NK-92 treated with Interleukin-12 subunit alpha and Interleukin-12 subunit beta, amount 100 ng/mL, for 24 hours (cell line): ENCODE results near the gene FUT7.
"Not testable (repeated sequence)": the region's sequence is repeated elsewhere in the genome, so short reads cannot be mapped to it uniquely, and the experiment has no call there.

ENCODE experiments used
- DNase-seq: peaks from one replicate; lab custom pipeline; 2025; lab: John Stamatoyannopoulos, UW

Gene FUT7

DNA sequence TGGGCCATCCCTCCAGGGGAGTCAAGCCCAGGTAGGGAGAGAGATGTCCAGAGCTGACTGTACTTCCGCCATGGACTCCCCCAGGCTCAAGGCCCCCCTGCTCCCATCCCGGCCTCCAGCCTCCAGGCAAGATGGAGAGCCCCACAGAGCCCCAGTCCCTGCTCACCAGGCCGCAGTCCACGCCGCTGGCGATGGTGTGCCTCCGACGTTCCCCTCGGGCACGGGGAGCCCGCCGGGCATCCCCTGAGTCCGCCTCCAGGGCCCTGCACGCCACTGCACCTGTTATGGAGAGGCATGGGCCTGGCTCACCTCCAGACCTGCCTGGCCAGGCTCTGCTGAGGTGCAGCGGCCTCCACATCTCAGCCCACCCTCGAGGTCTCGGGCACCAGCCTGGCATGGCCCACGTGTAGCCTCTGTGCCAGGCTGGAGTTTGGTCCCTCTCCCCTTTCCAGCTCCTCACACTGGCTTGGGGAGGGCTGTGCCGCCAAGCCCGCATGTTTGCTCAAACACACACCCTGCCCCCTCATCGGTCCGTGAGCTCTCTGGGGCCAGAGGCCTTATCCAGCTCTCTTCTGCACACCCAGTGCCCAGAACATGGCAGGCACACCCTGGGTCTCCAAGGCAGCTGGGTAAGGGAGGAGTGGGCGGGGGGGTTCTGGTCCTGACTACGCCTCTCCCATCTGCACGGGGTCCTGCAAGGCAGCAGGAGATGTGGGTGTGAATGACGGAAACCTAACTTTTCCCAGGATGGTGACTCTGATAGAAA is 34.4 kb upstream of the FUT7 start:
- DNase-seq = no peak

DNA sequence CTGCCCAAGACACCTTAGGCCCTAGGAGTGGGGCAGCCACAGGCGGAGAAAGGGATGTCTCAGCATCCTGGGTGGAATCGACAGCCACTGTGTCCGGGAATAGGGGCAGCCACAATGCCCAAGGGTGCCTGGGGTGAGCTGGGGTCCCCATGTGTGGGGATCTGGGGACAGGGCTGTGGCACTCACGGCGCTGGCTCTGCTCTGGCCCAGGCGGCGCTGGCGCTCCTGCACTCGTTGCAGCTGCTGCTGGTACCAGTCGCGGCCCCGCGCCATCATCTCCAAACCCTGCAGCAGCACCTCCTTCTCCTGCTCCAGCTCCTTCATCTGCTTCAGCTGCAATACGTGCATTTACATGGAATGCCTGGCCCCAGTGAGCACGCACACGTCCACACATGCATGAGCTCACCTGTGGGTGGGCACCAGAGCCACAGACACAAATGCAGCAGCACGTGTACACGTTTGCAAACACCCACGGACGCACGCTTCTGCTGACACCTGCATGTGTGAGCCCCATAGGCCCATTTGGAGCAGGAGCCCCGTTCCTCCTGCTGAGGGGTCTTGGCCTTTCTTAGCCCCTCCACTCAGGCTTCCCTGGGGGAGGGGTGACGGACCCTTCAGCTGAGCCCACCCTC is 33.6 kb upstream of the FUT7 start:
- DNase-seq = no peak

DNA sequence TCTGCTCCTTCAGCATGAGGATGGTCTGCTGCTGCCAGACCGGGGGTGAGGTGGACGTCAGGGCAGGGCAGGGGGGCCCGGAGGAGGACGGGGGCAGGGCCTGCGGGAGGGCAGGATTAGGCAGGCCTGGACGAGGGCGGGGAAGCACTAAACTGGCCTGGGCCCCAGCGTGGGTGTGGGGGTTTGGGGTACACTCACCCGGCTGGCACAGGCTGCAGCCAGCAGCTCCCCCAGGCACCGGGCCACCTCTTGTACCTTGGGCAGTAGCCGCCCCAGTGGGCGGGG is 32.9 kb upstream of the FUT7 start:
- no peak for DNase-seq

DNA sequence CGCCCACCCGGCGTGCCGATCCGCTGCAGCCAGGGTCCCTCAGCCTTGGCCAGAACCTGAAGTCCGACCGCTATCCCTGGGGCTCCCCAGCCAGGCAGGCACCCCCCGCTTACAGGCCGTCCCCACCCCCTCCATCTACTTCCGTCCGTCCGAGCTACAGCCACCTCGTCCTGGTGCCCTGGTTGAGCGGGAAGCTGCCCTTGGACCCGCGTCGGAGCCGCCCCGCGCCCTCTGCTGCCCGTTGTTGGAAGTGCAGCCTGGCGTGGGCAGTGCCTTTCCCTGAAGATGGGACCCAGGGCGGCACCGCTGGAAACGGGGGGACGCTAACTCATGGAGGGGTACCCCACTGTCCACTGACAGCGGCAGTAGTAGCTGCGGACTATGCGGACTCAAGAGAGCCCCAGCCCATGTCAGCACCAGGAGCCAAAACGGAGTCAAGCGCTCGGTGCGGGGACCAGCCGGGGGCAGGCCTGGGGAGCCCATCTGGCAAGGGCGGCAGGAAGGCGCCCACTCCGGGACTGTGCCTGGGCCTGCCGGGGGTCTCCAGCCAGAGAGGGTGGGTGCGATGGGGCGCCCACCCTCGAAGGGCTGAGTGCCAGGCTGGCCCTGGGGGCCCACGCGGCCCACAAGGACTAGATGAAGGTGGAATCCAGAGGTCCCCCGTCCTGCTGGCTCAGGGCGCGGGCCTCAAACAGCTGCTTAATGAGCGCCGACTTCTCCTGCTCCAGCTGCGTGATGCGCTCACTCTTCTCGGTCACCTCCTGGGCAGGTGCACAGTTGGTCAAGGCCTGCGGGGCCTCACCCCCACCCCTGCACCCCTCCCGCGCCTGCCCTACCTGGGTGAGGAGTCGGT is 32.4 kb upstream of the FUT7 start:
- no peak for DNase-seq

DNA sequence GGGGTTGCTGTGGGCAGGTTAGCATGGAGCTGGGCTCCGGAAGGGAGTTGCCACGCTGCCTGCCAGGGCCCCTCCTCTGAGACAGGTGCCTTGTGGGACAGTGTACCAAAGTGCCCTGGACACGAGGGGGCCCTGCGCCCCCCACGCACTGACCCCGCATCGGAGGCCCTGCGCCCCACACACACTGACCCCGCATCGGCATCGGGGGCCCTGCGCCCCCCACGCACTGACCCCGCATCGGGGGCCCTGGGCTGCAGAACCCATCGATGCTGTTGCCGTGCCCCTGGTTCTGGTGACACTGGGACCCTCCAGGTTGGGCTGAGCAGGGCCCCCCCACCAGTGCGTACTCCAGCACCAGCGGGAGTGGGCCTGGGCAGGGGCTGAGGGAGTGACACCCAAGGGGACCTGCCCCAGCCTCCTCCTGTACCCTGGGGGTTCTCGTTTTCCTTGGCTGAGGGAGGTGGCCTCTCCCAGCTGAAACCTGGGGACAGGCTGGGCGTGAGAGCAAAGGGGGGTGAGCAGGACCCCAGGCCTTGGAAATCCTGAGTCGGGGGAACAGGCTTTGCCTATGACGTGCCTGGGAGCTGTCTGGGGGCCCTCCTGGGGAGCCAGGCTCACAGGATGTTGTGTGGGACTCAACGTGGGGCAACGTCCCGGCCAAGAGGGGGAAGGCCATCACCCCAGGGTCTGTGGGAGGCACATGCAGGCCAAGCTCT is 31.6 kb upstream of the FUT7 start:
- DNase-seq = no peak

DNA sequence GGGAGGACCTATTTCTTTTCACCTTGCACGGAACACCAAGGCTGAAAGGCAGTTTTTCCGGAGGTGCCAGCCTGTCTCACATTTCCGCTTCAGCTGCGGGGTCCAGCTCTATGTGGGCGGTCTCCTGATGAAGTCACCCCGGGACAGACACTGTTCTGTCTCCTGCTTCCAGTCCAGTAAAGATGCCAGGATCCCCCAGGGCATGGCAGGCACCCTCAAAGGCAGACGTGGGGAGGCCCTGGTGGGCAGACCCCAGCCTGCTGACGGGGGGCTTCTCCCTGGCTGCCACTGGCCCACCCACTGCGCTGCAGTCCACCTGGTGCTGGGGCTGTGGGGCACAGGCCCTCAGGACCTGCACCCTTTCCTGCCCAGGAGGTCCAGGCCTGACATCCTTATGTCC is 30.9 kb upstream of the FUT7 start:
- not testable (repeated sequence) for DNase-seq

DNA sequence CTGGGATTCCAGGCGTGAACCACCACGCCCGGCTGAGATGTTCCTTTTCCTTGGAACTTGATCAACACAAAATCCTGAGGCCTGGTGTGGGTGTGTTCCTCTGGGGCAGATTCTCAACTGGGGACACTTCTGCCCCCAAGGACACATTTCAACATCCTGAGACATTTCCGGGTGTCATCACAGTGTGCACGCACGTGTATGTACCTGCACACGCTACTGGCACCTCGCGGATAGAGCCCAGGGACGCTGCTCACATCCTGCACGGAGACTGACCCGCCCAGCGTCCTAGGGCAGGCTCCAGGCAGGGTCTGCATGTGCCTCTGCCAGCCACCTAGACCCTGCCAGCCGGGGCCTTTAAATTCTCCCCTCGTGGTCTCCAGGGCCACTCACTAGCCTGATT is 30.5 kb upstream of the FUT7 start:
- no peak for DNase-seq

DNA sequence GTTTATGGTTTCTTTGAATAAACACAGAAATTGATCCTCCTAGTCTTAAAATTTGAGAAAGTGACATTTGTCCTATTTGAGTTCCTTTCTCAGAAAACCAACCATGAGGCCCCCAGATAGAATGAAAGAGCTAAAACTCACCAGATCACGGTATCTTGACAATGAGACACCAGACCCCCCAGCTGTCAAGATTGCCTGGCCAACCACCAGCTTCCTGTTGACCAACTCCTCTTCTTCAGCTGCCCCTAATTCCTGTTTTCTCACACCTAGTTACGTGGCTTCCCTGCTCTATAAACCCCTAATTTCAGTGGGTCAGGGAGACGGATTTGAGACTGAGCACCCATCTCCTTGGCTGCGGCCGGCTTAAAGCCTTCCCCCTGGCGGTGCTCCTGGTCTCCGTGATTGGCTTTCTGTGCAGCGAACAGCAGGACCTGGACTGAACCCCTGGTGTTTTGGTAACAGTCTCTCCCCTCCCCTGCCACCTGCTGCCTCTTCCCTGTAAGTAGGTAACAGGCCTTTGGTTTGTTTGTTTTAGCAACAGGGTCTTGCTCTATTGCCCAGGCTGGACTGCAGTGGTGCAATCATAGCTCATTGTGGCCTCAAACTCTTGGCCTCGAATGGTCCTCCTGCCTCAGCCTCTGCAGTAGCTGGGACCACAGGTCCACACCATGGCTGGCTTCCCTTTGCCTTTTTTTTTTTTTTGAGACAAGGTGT is 26.8 kb upstream of the FUT7 start:
- no peak for DNase-seq

DNA sequence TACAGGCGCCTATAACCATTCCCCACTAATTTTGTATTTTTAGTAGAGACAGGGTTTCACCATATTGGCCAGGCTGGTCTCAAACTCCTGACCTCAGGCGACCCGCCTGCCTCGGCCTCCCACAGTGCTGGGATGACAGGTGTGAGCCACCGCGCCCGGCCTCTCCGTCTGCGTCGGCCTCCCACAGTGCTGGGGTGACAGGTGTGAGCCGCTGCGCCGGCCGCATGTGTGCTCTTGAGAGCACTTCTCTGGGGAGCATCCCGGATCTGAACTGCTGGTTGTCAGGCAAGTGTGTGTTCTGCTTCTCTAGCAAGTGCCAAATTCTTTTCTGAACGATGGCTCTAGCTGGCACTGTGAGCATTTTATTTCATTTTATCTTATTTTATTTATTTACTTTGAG is 25.7 kb upstream of the FUT7 start:
- no peak for DNase-seq

DNA sequence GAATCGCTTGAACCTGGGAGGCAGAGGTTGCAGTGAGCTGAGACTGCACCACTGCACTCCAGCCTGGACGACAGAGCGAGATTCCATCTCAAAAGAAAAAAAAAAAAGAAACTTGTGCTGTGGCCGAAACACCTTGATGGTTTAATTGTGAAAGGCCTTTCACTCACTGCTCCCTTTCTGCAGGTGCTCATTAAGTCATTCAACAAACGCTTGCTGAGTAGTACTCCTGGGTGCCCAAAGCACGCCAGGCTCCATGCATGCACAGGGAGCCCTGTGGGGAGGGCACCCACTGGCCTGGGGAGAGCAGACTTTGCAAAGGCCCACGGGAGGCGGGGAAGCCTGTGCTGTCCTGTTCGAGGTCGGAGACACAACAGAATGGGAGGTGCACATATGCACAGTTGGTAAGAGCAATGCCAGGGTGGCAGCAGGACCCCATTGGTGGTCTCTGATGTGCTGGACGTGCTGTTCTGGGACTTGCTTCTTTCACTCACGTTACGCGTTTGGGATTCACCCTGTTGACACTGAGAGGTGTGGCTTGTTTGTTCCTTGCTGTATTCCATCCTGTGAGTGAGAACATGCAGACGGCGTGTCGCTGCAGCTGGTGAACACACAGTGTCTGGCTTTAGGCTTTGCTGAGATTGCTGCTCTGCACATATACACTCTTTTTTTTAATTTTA is 25.0 kb upstream of the FUT7 start:
- DNase-seq = no peak

DNA sequence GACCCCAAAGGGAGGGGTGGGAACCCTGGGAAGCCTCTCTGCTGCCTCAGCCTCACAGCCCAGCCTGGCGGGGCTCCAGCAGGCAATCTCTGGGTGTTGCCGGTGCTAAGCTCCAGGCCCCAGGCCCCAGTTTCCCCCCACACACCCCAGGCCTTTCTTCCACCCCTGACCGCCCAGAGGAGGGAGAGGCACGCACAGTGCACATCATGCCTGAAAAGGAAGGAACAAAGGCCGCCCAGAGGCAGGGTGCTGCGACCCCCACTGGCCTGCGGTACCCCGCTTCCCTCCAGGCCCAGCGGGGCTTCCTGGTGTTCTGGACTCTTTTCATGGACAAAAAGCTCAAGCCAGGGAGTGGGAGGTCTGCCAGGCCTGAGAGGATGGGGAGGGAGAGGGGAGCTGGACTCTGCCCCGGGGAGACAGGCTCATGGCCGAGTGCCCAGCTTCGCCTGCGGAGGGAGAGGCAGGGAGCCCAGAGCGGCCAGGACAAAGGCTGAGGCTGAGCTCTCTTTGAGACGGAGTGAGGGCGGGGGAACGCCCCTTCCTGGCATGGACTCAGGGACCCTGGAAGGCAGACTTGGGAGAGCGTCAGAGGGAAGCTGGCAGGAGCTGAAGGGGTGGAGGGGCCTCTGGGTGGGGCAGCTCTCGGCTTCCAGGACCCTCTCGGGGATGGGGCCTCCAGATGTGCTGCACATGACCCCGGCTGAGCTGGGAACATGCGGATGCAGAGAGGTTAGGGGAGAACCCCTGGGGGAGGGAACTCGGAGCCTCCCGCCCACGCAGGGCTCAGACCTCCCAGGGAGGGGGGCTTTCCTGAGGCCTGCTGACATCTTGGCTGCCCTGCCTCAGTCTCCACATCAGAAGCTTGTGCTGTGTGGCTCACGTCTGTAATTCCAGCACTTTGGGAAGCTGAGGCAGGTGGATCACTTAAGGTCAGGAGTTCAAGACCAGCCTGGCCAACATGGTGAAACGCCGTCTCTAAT is 23.8 kb upstream of the FUT7 start:
- DNase-seq = no peak

DNA sequence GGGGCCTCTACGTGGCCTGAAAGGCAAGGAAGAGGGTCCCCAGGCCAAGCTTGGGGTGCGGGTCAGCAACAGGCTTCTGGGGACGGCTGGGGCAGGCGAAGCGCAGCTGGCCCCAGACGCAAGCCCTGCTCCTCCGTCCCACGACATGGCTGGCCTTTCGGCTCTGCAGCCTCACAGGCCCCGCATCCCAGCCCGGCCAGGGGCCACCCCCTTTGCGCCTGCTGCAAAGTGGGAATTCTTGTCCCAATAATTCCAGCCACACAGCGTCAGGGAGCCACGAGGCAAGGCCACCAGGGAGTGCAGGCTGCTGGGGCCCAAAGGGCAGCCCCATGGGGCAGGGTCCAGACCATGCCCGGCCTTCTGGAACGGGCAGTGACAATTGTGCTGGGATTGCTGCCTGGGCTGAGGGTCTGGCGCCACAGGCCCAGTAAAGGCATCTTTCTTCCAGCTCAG is 23.1 kb upstream of the FUT7 start:
- no peak for DNase-seq

DNA sequence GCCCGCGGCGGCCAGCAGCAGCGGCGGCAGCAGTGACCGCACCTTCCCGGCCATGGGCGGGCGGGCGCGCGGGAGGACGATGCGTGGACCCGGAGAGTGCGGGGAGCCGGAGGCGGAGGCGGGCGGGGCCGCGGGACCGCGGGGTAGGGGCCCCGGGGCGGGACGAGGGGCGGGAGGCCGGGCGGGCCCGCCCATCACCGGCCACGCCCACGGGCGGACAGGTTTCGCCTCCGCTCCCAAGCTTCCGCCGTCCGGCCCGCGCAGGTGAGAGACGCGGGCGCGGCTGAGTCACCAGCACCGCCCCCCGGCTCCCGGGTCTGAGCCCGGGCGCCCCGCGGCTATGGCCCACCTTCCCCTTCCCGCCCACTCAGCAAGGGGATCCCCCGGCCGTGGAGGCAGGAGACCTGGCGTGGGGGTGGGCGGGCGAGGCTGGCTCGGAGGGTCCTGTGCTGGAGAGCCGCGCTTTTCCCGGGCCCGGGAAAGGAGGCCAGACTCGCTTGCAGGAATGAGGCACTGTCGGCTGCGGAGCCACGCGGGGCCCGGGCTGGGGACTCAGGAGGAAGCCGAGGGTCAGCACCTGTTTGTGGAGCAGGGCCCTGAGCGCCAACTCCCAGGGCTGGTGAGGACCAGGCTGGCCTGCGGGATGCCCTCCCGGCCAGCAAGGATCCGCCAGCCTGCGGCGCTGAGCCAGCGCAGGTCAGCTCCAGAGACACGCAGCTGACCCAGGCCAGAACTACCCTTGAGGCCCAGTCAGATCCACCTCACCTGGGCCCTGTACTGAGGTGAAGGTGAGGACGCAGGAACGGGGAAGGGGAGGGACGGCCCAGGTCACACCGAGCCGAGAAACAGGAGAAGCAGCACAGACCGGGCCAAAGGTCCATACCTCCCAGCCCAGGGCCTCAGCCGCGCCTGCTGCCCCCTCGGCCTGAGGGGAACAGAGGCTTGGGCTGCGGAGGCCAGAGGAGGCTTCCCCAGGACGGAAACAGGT is 22.4 kb upstream of the FUT7 start, which contains the start of gene ENTPD2:
Gene ENTPD2, minus strand, starts transcription at position 118 of the 988 bp plus-strand sequence. Its CDS starts 64 bp downstream, at position 54.
- DNase-seq = no peak

DNA sequence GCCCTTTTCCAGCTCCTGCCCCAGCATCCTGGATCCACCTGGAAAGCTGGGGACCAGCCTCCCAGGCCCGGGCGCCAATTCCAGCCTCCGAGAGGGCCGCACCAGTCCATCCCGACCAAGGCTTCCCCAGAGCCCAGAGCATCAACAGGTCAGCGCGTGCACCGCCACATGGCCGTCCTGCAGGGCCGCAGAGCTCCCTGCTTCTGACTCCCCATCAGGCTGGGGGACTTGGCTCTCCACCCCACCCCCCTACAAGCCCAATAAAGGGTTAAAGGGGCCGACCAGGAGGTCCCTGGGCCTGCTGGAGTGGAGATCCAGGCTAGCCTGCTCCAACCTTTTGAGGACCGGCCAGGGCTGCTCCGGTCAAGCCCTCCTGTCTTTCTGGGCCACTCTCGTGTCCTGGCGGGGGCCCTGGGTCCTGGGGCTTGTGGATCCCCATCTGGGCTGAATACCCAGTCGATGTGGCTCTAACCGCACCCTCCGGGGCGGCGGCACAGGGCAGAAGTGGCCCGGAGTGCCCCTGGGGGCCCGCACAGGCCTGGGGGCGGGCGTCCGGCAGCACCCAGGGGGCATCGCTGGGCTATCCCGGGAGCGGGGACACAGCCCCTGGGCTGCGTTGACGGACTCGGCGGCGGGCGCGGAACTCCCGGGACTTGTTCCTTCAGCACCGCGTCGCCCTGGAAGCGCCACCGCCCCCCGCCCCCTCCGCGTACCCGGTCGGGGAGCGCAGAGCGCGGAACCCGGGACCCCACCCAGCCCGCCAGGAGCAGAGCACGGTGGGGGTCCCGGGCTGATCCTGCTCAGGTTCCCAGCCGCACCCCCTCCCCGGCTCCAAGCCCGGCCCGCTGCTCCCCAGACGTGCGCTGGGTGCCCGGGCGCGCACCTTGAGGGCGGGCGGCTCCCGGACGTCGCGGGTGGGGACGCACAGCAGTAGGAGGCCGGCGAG is 21.4 kb upstream of the FUT7 start:
- DNase-seq = no peak

DNA sequence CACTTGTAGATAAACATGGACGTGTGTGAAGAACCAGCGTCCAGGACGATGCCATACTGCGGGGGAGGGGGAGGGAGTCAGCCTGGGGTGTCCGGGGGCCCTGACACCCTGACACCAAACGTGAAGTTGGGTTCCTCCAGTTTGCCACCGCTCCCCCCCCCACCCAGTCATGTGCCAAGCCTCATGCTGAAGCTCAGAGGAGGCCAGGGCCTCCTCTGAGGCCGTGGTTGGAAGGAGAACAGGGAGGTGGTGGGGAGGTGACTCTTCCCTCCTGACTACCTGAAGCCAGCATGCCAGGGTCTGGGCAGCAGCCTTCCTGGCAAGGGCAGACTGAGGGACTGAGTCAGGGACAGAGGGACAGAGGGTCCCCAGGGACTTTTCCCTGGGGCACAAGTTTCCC is 20.4 kb upstream of the FUT7 start:
- no peak for DNase-seq

DNA sequence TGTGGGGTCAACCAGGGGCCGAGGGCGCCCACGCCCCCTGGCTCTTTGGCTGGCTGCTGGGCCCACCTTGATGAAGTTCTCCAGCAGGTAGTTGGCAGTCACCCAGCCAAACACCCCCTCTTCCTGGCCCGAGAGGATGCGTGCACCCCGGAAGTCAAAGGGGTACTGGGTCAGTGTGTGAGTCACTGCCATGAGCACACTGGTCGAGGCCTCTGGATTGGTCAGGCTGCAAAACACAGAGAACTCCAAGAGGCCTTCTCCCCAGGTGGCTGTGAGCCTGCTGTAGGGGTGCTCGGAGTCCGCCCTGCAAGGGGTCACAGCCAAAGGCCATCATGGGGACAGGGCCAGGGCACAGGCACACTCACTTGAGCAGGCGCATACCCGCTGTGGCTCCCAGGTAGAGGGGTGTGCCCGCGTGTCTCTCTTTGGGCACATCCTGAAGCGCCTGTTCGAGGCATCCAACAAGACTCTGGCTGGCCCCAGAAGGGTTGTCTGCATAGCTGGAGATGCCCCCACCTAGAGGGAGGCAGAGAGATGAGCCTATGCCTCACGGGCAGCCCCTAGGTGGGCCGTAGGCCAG is 19.3 kb upstream of the FUT7 start:
- DNase-seq = no peak

DNA sequence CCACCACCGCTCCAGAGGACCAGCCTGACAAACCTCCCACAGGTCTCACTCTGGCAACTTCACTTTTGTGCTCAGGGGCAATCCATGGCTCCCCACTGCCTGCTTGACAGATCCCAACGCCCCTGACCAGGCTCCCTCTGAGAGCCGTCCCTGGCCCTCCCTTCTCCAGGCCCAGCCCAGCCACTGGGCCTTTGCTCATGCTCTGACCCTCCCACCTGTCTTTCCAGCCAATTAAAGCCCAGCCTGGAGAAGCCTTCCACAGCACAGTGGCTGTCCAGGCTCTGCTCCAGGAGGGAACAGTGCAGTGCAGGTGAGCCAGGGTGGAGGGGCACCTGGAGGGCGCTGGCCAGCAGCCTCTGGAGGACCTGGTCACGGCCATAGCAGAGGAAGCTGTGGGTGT is 18.7 kb upstream of the FUT7 start:
- no peak for DNase-seq
